ENCODE data around the gene ZNF700. TPM values are rescaled to one million over a fixed set of nuclear protein-coding genes. Genes with fewer than 3 reads are reported as not detected.
A peak's percentile ranks its signal among the peaks of the same experiment; 100 is the strongest.
"Not testable (repeated sequence)": the region's sequence is repeated elsewhere in the genome, so short reads cannot be mapped to it uniquely, and the experiment has no call there.

The ZNF700 gene
- total RNA-seq, result 15.9 TPM

- DNase-seq (ENCODE audit: low spot score), result peak; percentile 97
Measured at GRCh38 chr19:11924886-11925650, at the start of gene ZNF700. TSS of gene ZNF700 (plus strand) at chr19:11925107. CDS start at chr19:11925211, 104 bp downstream.

GRCh38 chr19:11879687-11880266, 45.1 kb upstream of the ZNF700 start:
- not testable (repeated sequence) for DNase-seq (ENCODE audit: low spot score)

- DNase-seq (ENCODE audit: low spot score), result no peak
Measured at GRCh38 chr19:11880598-11880997, 44.3 kb upstream of the ZNF700 start.

GRCh38 chr19:11881151-11881800, 43.6 kb upstream of the ZNF700 start:
- DNase-seq (ENCODE audit: low spot score), result peak; percentile 64

- no peak for DNase-seq (ENCODE audit: low spot score)
Measured at GRCh38 chr19:11882606-11883005, 42.3 kb upstream of the ZNF700 start.

- no peak for DNase-seq (ENCODE audit: low spot score)
Measured at GRCh38 chr19:11887234-11887610, 37.7 kb upstream of the ZNF700 start.

- peak; percentile 93 for DNase-seq (ENCODE audit: low spot score)
Measured at GRCh38 chr19:11887611-11888531, 37.0 kb upstream of the ZNF700 start, which contains the start of gene ZNF69. TSS of gene ZNF69 (plus strand) at chr19:11887782. CDS start at chr19:11887924, 142 bp downstream.

GRCh38 chr19:11889901-11890300, 35.0 kb upstream of the ZNF700 start:
- DNase-seq (ENCODE audit: low spot score), result not testable (repeated sequence)

- DNase-seq (ENCODE audit: low spot score), result no peak
Measured at GRCh38 chr19:11890634-11891033, 34.3 kb upstream of the ZNF700 start.

- DNase-seq (ENCODE audit: low spot score), result no peak
Measured at GRCh38 chr19:11894851-11895250, 30.1 kb upstream of the ZNF700 start.

GRCh38 chr19:11902228-11902627, 22.7 kb upstream of the ZNF700 start:
- no peak for DNase-seq (ENCODE audit: low spot score)

GRCh38 chr19:11905928-11906327, 19.0 kb upstream of the ZNF700 start:
- no peak for DNase-seq (ENCODE audit: low spot score)

GRCh38 chr19:11911937-11912336, 13.0 kb upstream of the ZNF700 start:
- DNase-seq (ENCODE audit: low spot score), result not testable (repeated sequence)

- not testable (repeated sequence) for DNase-seq (ENCODE audit: low spot score)
Measured at GRCh38 chr19:11914417-11915051, 10.4 kb upstream of the ZNF700 start.

- DNase-seq (ENCODE audit: low spot score), result no peak
Measured at GRCh38 chr19:11921852-11922495, 2.9 kb upstream of the ZNF700 start.

- not testable (repeated sequence) for DNase-seq (ENCODE audit: low spot score)
Measured at GRCh38 chr19:11925651-11926187, 812 bp downstream of the ZNF700 start.

GRCh38 chr19:11927227-11927626, 2.3 kb downstream of the ZNF700 start:
- DNase-seq (ENCODE audit: low spot score), result no peak

- DNase-seq (ENCODE audit: low spot score), result no peak
Measured at GRCh38 chr19:11931051-11931450, 6.1 kb downstream of the ZNF700 start.

- DNase-seq (ENCODE audit: low spot score), result no peak
Measured at GRCh38 chr19:11931513-11931912, 6.6 kb downstream of the ZNF700 start.

- DNase-seq (ENCODE audit: low spot score), result not testable (repeated sequence)
Measured at GRCh38 chr19:11935829-11936228, 10.9 kb downstream of the ZNF700 start.

Measured in mucosa of gallbladder (tissue), 1 donor.